Esophagus muscularis mucosa (tissue), 4 donors: ENCODE measurements around the gene MUC16. TPM values are rescaled to one million over a fixed set of nuclear protein-coding genes. Genes with fewer than 3 reads are reported as not detected.

ENCODE experiments used
- DNase-seq: peaks from one replicate; pipeline ENCODE4 v3.0.0-alpha.2; 2017; ENCODE audit errors: extremely low spot score
- H3K27ac ChIP-seq, 4 donors: fragments of 200-600 bp; sonication (generic); replicated peaks in 1 of 4; 1 replicate in 3 of 4; 2 replicates in 1 of 4; pipeline ENCODE4 v1.5.1; 2016 to 2019; ENCODE audit warnings: mild to moderate bottlenecking in 1 of 4
- H3K27me3 ChIP-seq, 4 donors: fragments of 200-600 bp; sonication (generic); one replicate each; pipeline versions ENCODE4 v1.5.1 to v1.6.0; 2016 to 2019
- H3K36me3 ChIP-seq, 4 donors: fragments of 200-600 bp; sonication (generic); one replicate each; pipeline ENCODE4 v1.5.1; 2016 to 2019
- H3K4me1 ChIP-seq, 4 donors: fragments of 200-600 bp; sonication (generic); one replicate each; pipeline ENCODE4 v1.5.1; 2016 to 2019
- H3K4me3 ChIP-seq, 4 donors: fragments of 200-600 bp; sonication (generic); 1 replicate in 2 of 4; 2 replicates in 2 of 4; pipeline ENCODE4 v1.5.1; 2016 to 2019; ENCODE audit warnings: mild to moderate bottlenecking in 4 of 4, moderate library complexity in 1 of 4
- H3K9me3 ChIP-seq, 4 donors: fragments of 200-600 bp; sonication (generic); 1 replicate in 3 of 4; 2 replicates in 1 of 4; pipeline ENCODE4 v1.5.1; 2016 to 2019
- EP300 ChIP-seq: sonication (generic); formaldehyde crosslinking; IDR thresholded peaks from one replicate; pipeline ENCODE4 v1.6.1; 2017; ENCODE audit warnings: antibody characterized with exemption
- POLR2A ChIP-seq: fragments of 450-650 bp; IDR thresholded peaks from one replicate; pipeline ENCODE4 v1.6.1; 2017; ENCODE audit warnings: antibody characterized with exemption, moderate library complexity, mild to moderate bottlenecking, low read depth
- POLR2AphosphoS5 ChIP-seq, 2 donors: sonication (generic); formaldehyde crosslinking; IDR thresholded peaks; one replicate each; pipeline ENCODE4 v1.6.1; 2017; ENCODE audit warnings: antibody characterized with exemption in 2 of 2
- WGBS: methylation state at CpG from one replicate; pipeline ENCODE4 v1.1.5; 2018; 5-methylcytosine and 5-hydroxymethylcytosine counted together
- intact Hi-C: fragments of 100-400 bp; cut with DNase I; formaldehyde crosslinking; loops from one replicate; pipeline ENCODE4 v1.15.1; 2023
- total RNA-seq, 4 donors: library from RNA; depleted of rRNA; stranded (reverse); fragments of >200 nt; gene quantifications; one replicate each; pipeline versions ENCODE4 v1.1.0 to v1.2.1, GENCODE V29; 2016
- TF ChIP-seq, protein P1 (sequence below), 3 experiments: fragments of 200-600 bp in 2 of 3; fragments of 450-650 bp in 1 of 3; sonication (generic) in 2 of 3; IDR thresholded peaks; one replicate each; pipeline ENCODE4 v1.5.1; 2017 to 2019; ENCODE audit warnings: antibody characterized with exemption in 3 of 3, mild to moderate bottlenecking in 2 of 3, moderate library complexity in 1 of 3

Gene MUC16
- total RNA-seq, 4 donors from 2014 or later: under 0.01 TPM; not detected in 1

DNA sequence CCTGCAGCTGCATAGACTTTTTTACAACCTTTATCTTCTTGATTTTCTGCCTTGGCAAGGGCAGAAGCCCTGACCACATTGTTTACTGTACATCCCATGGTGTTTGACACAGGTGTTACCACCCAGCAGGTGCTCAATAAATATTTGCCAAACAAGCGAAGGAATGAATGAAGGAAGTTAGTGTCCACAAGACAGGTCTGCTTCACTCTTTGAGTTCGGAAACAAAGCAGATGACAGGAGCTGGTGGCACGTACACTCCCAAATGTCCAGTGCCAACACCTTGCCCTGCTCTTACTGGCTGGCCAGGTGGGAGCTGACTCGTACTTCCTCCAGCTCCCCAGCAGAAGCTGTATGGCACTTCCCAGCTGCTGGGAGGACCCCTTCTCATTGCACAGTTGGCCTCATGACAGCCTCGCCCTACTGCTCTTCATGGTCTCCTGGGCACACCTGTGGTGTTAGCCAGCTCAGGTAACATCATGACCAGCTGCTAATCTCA lies 22.0 kb upstream of the MUC16 start:
- H3K9me3 ChIP-seq: no peaks in the 10 kb centered on the region
- H3K4me3 ChIP-seq: no peak overlapping the region
- H3K36me3 ChIP-seq: no peaks in the 10 kb centered on the region
- H3K4me1 ChIP-seq: no peaks in the 10 kb centered on the region
- TF ChIP-seq POLR2AphosphoS5 (IDR thresholded peaks at IDR 0.05) (no peak), POLR2A (no peak), EP300 (no peak)
- TF ChIP-seq, protein P1, sequence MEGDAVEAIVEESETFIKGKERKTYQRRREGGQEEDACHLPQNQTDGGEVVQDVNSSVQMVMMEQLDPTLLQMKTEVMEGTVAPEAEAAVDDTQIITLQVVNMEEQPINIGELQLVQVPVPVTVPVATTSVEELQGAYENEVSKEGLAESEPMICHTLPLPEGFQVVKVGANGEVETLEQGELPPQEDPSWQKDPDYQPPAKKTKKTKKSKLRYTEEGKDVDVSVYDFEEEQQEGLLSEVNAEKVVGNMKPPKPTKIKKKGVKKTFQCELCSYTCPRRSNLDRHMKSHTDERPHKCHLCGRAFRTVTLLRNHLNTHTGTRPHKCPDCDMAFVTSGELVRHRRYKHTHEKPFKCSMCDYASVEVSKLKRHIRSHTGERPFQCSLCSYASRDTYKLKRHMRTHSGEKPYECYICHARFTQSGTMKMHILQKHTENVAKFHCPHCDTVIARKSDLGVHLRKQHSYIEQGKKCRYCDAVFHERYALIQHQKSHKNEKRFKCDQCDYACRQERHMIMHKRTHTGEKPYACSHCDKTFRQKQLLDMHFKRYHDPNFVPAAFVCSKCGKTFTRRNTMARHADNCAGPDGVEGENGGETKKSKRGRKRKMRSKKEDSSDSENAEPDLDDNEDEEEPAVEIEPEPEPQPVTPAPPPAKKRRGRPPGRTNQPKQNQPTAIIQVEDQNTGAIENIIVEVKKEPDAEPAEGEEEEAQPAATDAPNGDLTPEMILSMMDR (IDR thresholded peaks at IDR 0.05): no peak
- WGBS: 48% methylated on average over 4 of the region's 5 CpGs
- H3K27ac ChIP-seq: no peak overlapping the region
- peaks cover 0 to 4% (median 0%) of the 10 kb centered on the region in 4 donors for H3K27me3 ChIP-seq
- no peak for DNase-seq
- intact Hi-C loops: no loop called here

DNA sequence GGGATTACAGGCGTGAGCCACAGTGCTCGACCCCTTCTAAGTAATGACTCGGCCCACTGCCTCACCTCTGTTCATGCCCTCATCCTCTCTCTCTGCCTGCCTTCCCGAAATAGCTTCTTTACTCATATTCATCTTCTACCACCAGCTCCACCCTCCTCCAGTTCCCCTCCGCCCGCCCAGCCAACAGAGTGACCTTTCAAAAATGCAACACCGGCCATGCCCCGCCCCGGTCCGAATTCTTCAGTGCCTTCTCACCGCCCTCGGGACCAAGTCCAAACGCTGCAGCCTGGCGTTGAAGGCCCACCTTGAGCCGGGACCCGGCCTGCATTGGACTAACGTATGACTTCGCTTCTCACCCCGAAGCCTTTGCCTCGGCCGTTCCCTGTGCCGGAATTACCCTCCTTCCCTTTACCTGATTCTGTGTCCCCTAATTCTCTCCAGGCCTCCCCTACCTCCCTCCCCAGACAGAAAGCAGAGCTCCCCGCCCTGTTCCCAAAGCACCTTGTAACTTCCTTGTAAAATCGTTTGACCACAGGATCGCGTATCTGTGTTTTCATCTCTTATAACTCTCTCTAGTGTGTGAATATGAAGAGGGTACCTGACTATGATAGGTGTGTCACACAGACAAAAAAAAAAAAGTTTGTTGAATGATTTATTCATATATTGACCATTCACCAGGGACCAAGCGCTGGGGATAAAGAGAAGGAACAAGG lies 8.1 kb upstream of the MUC16 start:
- no peak overlapping the region for H3K27ac ChIP-seq

DNA sequence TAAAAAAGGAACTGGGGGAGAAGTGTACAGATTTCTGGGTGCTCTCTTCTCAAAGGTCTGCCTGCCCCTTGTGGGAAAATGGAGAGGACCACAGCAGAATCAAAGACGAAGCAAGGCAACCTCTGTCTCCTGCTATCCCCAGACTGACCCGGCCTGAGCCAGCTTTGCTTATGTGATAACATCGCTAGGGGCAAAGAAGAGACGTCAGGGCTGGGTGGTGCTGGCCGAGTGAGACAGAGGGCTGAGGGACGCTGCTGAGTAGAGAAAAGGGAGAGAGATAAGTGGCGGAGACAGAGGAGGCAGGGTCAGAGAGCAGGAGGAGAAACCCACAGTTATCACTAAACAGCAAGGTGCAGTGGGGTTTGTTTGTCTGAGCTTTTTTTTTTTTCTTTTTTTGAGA lies 4.6 kb upstream of the MUC16 start:
- TF ChIP-seq POLR2A (no peak), EP300 (no peak), POLR2AphosphoS5 (IDR thresholded peaks at IDR 0.05) (no peak)
- TF ChIP-seq, protein P1 (IDR thresholded peaks at IDR 0.05): no peak
- Histone ChIP-seq H3K9me3 (no peaks in the 10 kb centered on the region), H3K36me3 (no peaks in the 10 kb centered on the region), H3K4me1 (no peaks in the 10 kb centered on the region), H3K4me3 (no peak overlapping the region), H3K27ac (no peak overlapping the region), H3K27me3 (peaks cover 0 to 22% (median 0%) of the 10 kb centered on the region in 4 donors)
- no peak for DNase-seq
- intact Hi-C loops: no loop called here
- WGBS: 23% methylated on average over 7 of the region's 7 CpGs

More for the DNA sequence above, 8.1 kb upstream of the MUC16 start:
- no peak for DNase-seq
- Histone ChIP-seq H3K4me3 (no peak overlapping the region), H3K36me3 (no peaks in the 10 kb centered on the region), H3K27me3 (peaks cover 0 to 11% (median 0%) of the 10 kb centered on the region in 4 donors), H3K4me1 (no peaks in the 10 kb centered on the region), H3K9me3 (no peaks in the 10 kb centered on the region)
- WGBS: 76% methylated on average over 27 of the region's 27 CpGs
- TF ChIP-seq POLR2A (no peak), EP300 (no peak), POLR2AphosphoS5 (IDR thresholded peaks at IDR 0.05) (no peak)
- TF ChIP-seq, protein P1 (IDR thresholded peaks at IDR 0.05): no peak
- intact Hi-C loops: no loop called here

DNA sequence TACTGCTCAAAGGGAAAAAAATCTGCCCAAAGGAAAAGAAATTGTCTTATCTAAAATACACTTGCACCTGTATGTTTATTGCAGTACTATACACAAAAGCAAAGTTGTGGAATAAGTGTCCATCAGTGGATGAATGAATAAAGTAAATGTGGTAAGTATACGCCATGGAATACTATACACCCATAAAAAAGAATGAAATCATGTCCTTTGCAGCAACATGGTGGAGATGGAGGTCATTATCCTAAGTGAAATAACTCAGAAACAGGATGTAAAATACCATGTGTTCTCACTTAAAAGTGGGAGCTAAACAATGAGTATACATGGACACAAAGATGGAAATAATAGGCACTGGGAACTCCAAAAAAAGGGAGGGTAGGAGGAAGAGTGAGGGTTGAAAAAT lies 3.8 kb upstream of the MUC16 start:
- no peaks in the 10 kb centered on the region for H3K36me3 ChIP-seq
- TF ChIP-seq POLR2AphosphoS5 (IDR thresholded peaks at IDR 0.05) (no peak), EP300 (no peak), POLR2A (no peak)
- TF ChIP-seq, protein P1 (IDR thresholded peaks at IDR 0.05): no peak
- H3K27me3 ChIP-seq: peaks cover 0 to 22% (median 0%) of the 10 kb centered on the region in 4 donors
- H3K9me3 ChIP-seq: no peaks in the 10 kb centered on the region
- no peak for DNase-seq
- intact Hi-C loops: no loop called here
- no peaks in the 10 kb centered on the region for H3K4me1 ChIP-seq
- no peak overlapping the region for H3K4me3 ChIP-seq
- H3K27ac ChIP-seq: no peak overlapping the region
- WGBS: 85% methylated on average over 1 of the region's 1 CpG
